ENCODE results near the gene ALX4. TPM values are rescaled to one million over a fixed set of nuclear protein-coding genes. Genes with fewer than 3 reads are reported as not detected.

The ALX4 gene
- total RNA-seq, 1 donor from 2014 or later, result not detected

DNA sequence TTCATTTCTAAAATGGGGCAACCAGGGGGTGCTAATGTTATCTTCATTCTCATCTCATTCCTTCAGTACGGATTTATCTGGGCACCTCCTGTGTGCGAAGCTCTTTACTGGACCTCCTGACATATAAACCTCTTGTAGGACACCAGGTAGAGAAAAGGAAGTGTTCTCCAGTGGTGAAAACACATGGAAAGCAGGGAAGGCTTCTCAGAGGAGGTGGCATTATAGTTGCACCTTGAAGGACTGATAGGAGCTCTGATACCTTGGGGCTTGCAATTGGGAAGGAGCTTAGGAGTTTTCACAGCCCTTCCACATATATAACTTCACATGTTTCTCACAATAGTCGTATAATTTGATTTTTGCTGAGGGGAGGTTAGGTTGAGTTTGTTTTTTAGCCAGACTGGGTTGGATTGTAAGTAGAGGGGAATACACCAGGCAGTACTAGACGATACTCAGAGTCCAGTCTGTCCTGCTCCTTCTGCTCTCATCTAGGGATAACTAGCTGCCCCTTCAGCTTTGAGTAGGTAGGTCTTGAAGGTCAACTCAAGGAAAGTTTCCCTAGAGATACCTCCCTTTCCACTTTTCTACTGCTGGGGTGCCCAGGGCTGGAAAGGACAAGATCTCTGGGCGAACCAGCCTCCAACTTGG, 34.0 kb upstream of the ALX4 start:
- DNase-seq (no peak), ATAC-seq (no peak)
- Histone ChIP-seq H3K4me3 (no peak overlapping the region), H3K27ac (no peak overlapping the region), H3K4me1 (no peaks in the 10 kb centered on the region), H3K9me3 (no peaks in the 10 kb centered on the region), H3K36me3 (no peaks in the 10 kb centered on the region), H3K27me3 (ENCODE audit: low read depth) (peaks cover 26% of the 10 kb centered on the region)
- TF ChIP-seq, protein P1, sequence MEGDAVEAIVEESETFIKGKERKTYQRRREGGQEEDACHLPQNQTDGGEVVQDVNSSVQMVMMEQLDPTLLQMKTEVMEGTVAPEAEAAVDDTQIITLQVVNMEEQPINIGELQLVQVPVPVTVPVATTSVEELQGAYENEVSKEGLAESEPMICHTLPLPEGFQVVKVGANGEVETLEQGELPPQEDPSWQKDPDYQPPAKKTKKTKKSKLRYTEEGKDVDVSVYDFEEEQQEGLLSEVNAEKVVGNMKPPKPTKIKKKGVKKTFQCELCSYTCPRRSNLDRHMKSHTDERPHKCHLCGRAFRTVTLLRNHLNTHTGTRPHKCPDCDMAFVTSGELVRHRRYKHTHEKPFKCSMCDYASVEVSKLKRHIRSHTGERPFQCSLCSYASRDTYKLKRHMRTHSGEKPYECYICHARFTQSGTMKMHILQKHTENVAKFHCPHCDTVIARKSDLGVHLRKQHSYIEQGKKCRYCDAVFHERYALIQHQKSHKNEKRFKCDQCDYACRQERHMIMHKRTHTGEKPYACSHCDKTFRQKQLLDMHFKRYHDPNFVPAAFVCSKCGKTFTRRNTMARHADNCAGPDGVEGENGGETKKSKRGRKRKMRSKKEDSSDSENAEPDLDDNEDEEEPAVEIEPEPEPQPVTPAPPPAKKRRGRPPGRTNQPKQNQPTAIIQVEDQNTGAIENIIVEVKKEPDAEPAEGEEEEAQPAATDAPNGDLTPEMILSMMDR (IDR thresholded peaks at IDR 0.05), result no peak
- intact Hi-C loops (cut with DNase I), result no loop called here

DNA sequence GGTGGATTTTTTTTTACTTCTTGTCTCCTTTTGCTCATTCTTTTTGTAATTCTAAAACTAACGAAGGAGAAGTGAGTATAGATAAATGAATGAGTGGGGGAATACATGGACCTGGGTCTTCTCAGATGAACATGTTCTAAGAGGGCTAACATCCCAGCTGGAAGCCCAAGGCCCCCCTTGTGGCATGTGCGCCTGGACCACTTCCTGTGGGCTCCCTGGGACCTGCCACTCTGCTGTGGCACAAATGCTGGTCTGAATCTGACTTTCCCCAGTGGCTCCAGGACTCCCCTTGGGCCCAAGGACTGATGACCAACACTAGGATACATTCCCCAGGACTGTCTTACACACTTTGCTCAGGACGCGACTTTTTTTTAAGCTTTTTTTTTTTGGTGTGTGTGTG, 32.7 kb upstream of the ALX4 start:
- Histone ChIP-seq H3K27me3 (ENCODE audit: low read depth) (peaks cover 38% of the 10 kb centered on the region), H3K27ac (no peak overlapping the region), H3K4me1 (no peaks in the 10 kb centered on the region), H3K4me3 (no peak overlapping the region), H3K9me3 (no peaks in the 10 kb centered on the region), H3K36me3 (no peaks in the 10 kb centered on the region)
- intact Hi-C loops (cut with DNase I), result no loop called here
- TF ChIP-seq, protein P1 (IDR thresholded peaks at IDR 0.05), result no peak
- DNase-seq (no peak), ATAC-seq (no peak)

DNA sequence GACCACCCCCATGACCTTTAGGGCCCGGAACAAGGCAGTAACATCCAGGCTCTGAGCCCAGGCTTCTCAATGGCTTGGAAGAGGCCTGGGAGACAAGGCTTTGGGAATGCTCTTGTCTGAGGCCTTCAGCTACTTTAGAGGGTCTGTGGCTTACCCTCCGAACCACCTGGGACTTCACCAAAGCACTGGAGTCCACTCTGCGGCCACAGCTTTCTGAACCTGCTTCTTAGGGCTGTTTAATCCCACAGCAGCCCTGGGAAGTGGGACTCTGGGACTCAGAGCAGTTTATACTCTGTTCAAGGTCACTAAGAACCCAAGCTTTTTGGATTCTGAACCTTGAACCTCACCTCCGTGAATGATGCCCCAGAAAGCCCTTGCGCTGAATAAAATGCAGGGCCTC, 30.7 kb upstream of the ALX4 start:
- TF ChIP-seq, protein P1 (IDR thresholded peaks at IDR 0.05), result no peak
- Histone ChIP-seq H3K4me1 (no peaks in the 10 kb centered on the region), H3K9me3 (no peaks in the 10 kb centered on the region), H3K4me3 (no peak overlapping the region), H3K27me3 (ENCODE audit: low read depth) (peaks cover 48% of the 10 kb centered on the region), H3K27ac (no peak overlapping the region), H3K36me3 (no peaks in the 10 kb centered on the region)
- intact Hi-C loops (cut with DNase I), result no loop called here
- DNase-seq, result no peak
- no peak for ATAC-seq

DNA sequence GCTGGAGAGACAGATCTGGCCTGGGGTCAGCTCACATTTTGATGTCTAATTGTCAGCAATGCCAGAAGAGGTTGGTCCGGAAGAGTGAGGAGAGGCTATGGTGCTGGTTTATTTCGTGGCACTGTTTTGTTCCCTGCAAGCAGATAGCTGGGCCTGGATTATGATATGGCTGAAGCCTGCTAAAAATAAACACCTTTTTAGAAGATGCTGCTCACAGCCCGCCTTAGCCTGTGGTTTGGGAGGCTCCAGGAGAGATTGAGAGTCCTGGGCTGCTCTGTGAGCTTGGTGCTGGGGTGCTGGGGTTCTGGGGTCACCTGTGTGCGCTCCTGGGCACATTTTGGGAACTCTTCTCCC, 29.6 kb upstream of the ALX4 start:
- H3K9me3 ChIP-seq, result no peaks in the 10 kb centered on the region
- intact Hi-C loops (cut with DNase I), result no loop called here
- H3K4me3 ChIP-seq, result no peak overlapping the region
- H3K36me3 ChIP-seq, result no peaks in the 10 kb centered on the region
- peaks cover 59% of the 10 kb centered on the region for H3K27me3 ChIP-seq (ENCODE audit: low read depth)
- TF ChIP-seq, protein P1 (IDR thresholded peaks at IDR 0.05), result no peak
- DNase-seq (no peak), ATAC-seq (no peak)
- H3K4me1 ChIP-seq, result no peaks in the 10 kb centered on the region
- H3K27ac ChIP-seq, result no peak overlapping the region

DNA sequence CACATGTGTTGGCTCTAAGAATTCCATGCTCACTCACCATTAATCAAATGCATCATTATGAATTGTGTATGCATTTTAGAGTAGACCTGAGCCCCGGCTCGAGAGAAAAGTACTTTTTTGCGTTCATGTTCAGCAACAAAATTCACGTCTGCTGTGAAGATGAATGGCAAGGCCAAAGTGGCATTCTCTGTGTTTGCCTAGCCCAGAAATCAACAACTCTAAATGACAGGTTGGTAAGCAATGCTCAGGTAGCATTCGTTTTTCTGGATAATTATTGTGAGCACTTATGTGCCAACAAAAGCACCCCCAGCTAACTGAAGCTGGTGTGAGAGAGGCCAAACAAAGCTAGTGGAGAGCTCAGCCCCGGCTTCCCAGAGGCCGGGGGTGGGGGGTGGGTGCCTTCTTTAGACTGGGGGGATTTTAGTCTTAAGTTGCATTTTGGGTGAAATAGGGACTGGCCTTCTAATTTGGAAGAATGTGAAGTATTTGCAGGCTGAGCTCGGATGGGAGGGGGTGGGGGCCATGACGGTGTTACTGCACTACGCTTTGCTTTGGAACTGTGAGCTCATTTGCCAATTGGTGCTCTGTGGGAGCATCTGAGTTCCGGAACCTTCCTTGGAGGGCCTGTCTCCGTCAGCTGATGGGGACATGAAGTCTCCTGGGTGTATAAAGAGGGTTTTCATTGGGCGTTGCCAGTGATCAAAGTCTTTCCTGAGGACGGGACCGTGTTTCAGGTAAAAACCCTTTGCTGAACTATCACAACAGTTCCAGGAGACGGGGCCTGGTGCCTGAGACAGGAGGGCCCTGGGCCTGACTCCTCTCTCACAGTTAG, 29.0 kb upstream of the ALX4 start:
- intact Hi-C loops (cut with DNase I), result no loop called here
- TF ChIP-seq, protein P1 (IDR thresholded peaks at IDR 0.05), result no peak
- H3K9me3 ChIP-seq, result no peaks in the 10 kb centered on the region
- no peak for ATAC-seq
- peaks cover 65% of the 10 kb centered on the region for H3K27me3 ChIP-seq (ENCODE audit: low read depth)
- no peaks in the 10 kb centered on the region for H3K4me1 ChIP-seq
- H3K4me3 ChIP-seq, result no peak overlapping the region
- no peak overlapping the region for H3K27ac ChIP-seq
- H3K36me3 ChIP-seq, result no peaks in the 10 kb centered on the region
- no peak for DNase-seq
